Trophoblast cell (in vitro differentiated cells and primary cell): ENCODE measurements around the gene SAMD9L.

Experiments used
- DNase-seq, 2 donors: peaks; one replicate each; pipeline ENCODE4 v3.0.0-alpha.2; 2016
- H2AFZ ChIP-seq: 2 replicates; pipeline ENCODE4 v1.6.1; 2013; ENCODE audit warnings: low read length, moderate library complexity, mild to moderate bottlenecking; ENCODE audit not compliant: insufficient read depth, poor library complexity
- H2AK5ac ChIP-seq: 2 replicates; pipeline ENCODE4 v1.6.1; 2013; ENCODE audit warnings: mild to moderate bottlenecking, low read length
- H2BK120ac ChIP-seq: 2 replicates; pipeline ENCODE4 v1.6.1; 2013; ENCODE audit warnings: low read length, mild to moderate bottlenecking, moderate library complexity; ENCODE audit not compliant: insufficient read depth, poor library complexity
- H2BK12ac ChIP-seq: 2 replicates; pipeline ENCODE4 v1.6.1; 2013; ENCODE audit warnings: mild to moderate bottlenecking, low read length, moderate library complexity
- H2BK5ac ChIP-seq: 2 replicates; pipeline ENCODE4 v1.6.1; 2013; ENCODE audit warnings: low read length, low read depth, moderate library complexity, mild to moderate bottlenecking; ENCODE audit not compliant: poor library complexity
- H3K14ac ChIP-seq: 2 replicates; pipeline ENCODE4 v1.6.1; 2013; ENCODE audit warnings: mild to moderate bottlenecking, low read length
- H3K18ac ChIP-seq: 2 replicates; pipeline ENCODE4 v1.6.1; 2013; ENCODE audit warnings: mild to moderate bottlenecking, low read length
- H3K23ac ChIP-seq: 2 replicates; pipeline ENCODE4 v1.6.1; 2013; ENCODE audit warnings: low read length
- H3K27ac ChIP-seq: 2 replicates; pipeline ENCODE4 v1.5.1; 2013; ENCODE audit warnings: low read depth, mild to moderate bottlenecking, inconsistent platforms, low read length, moderate library complexity
- H3K27me3 ChIP-seq: 2 replicates; pipeline ENCODE4 v1.6.1; 2013; ENCODE audit warnings: inconsistent platforms, mild to moderate bottlenecking, low read length, moderate library complexity; ENCODE audit not compliant: insufficient read depth
- H3K36me3 ChIP-seq, 2 experiments: 1 replicate in 1 of 2; 2 replicates in 1 of 2; pipeline ENCODE4 v1.6.1; 2013; ENCODE audit warnings: low read length in 2 of 2, mild to moderate bottlenecking in 2 of 2, moderate library complexity in 1 of 2; ENCODE audit not compliant: insufficient read depth in 2 of 2, control insufficient read depth in 1 of 2
- H3K4ac ChIP-seq: 2 replicates; pipeline ENCODE4 v1.6.1; 2013; ENCODE audit warnings: low read depth, mild to moderate bottlenecking, low read length, moderate library complexity
- H3K4me1 ChIP-seq, 2 experiments: 1 replicate in 1 of 2; 2 replicates in 1 of 2; pipeline ENCODE4 v1.6.1; 2013; ENCODE audit warnings: low read length in 2 of 2, mild to moderate bottlenecking in 2 of 2, moderate library complexity in 1 of 2; ENCODE audit not compliant: insufficient read depth in 2 of 2, control insufficient read depth in 1 of 2
- H3K4me2 ChIP-seq: 2 replicates; pipeline ENCODE4 v1.6.1; 2013; ENCODE audit warnings: inconsistent platforms, mild to moderate bottlenecking, low read length, moderate library complexity
- H3K4me3 ChIP-seq: 2 replicates; pipeline ENCODE4 v1.5.1; 2013; ENCODE audit warnings: mild to moderate bottlenecking, low read depth, low read length, inconsistent platforms
- H3K79me1 ChIP-seq: one replicate; pipeline ENCODE4 v1.6.1; 2013; ENCODE audit warnings: low read length
- H3K79me2 ChIP-seq: 2 replicates; pipeline ENCODE4 v1.6.1; 2013; ENCODE audit warnings: low read length, mild to moderate bottlenecking; ENCODE audit not compliant: control insufficient read depth, insufficient read depth, poor library complexity
- H3K9ac ChIP-seq: 2 replicates; pipeline ENCODE4 v1.6.1; 2013; ENCODE audit warnings: mild to moderate bottlenecking, low read length
- H3K9me3 ChIP-seq: 2 replicates; pipeline ENCODE4 v1.6.1; 2013; ENCODE audit warnings: low read depth, mild to moderate bottlenecking, control low read depth, inconsistent platforms, low read length; ENCODE audit not compliant: insufficient read depth
- H4K12ac ChIP-seq: 2 replicates; pipeline ENCODE4 v1.6.1; 2013; ENCODE audit warnings: low read depth, mild to moderate bottlenecking, low read length, moderate library complexity
- H4K8ac ChIP-seq: 2 replicates; pipeline ENCODE4 v1.6.1; 2013; ENCODE audit warnings: low read depth, mild to moderate bottlenecking, low read length, moderate library complexity
- H4K91ac ChIP-seq: one replicate; pipeline ENCODE4 v1.6.1; 2013; ENCODE audit warnings: low read depth, mild to moderate bottlenecking, low read length, moderate library complexity
- WGBS: extraction: QIAGEN DNeasy Blood & Tissue Kit; methylation state at CpG from one replicate; pipeline ENCODE4 v1.1.7; 2013; ENCODE audit warnings: missing lambda C conversion rate; ENCODE audit not compliant: insufficient read length, insufficient coverage; ENCODE audit errors: extremely low coverage; 5-methylcytosine and 5-hydroxymethylcytosine counted together

SAMD9L gene

DNA sequence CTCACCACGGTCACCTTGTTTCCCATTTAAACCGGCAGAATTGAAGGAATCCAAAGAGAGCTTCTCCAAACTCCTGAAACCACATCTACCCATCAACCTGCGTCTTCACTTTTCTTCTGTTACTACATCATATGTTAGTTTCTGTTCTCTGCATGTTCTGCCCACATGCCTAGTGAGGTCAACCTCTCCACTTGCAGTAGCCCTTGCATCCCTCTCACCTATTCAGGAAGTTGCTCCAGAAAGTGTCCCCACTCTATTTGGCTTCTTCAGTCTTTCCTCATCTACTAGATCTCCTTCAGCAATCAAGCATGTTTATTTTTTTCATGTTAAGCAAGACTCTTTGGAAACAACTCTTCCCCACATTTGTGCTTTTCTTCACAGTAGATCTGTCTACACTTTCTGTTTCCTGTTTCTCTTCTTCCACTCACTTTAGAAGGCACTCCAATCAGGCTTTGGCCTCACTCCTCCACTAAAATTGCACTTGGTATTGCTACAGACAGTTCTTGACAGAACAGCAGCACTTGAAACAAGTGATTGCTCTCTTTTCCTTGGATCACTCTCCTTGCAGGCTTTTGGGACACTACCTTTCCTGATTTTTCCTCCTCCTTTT is 7.5 kb downstream of the SAMD9L start:
- Histone ChIP-seq H2BK120ac (no peak overlapping the region), H3K18ac (no peak overlapping the region), H3K4me1 (no peaks in the 10 kb centered on the region), H4K8ac (no peak overlapping the region), H3K79me1 (no peaks in the 10 kb centered on the region), H3K4me3 (no peak overlapping the region), H3K27ac (no peak overlapping the region), H4K91ac (no peak overlapping the region), H3K27me3 (no peaks in the 10 kb centered on the region), H3K23ac (no peak overlapping the region), H3K79me2 (no peaks in the 10 kb centered on the region), H2AK5ac (no peak overlapping the region), H3K4ac (no peak overlapping the region), H2AFZ (no peak overlapping the region), H2BK5ac (no peak overlapping the region), H3K14ac (no peak overlapping the region), H4K12ac (no peak overlapping the region), H3K4me2 (no peak overlapping the region), H3K36me3 (no peaks in the 10 kb centered on the region), H3K9ac (no peak overlapping the region), H3K9me3 (no peaks in the 10 kb centered on the region), H2BK12ac (no peak overlapping the region)
- no peak for DNase-seq
- WGBS = 100% methylated on average over 1 of the region's 3 CpGs

GRCh38 chr7:93138576-93138975 is 9.6 kb downstream of the SAMD9L start:
- no peak overlapping the region for H3K18ac ChIP-seq
- no peak for DNase-seq
- no peak overlapping the region for H3K27ac ChIP-seq
- no peak overlapping the region for H3K23ac ChIP-seq
- no peak overlapping the region for H2AFZ ChIP-seq
- no peak overlapping the region for H2BK120ac ChIP-seq
- H3K9ac ChIP-seq = no peak overlapping the region
- no peaks in the 10 kb centered on the region for H3K79me1 ChIP-seq
- H3K4me1 ChIP-seq = no peaks in the 10 kb centered on the region
- H4K8ac ChIP-seq = no peak overlapping the region
- H3K27me3 ChIP-seq = no peaks in the 10 kb centered on the region
- no peak overlapping the region for H4K12ac ChIP-seq
- H3K9me3 ChIP-seq = no peaks in the 10 kb centered on the region
- H3K4ac ChIP-seq = no peak overlapping the region
- H3K14ac ChIP-seq = no peak overlapping the region
- H3K4me3 ChIP-seq = no peak overlapping the region
- H4K91ac ChIP-seq = no peak overlapping the region
- no peaks in the 10 kb centered on the region for H3K79me2 ChIP-seq
- H2BK12ac ChIP-seq = no peak overlapping the region
- WGBS = no CpG with 5 or more reads among the region's 4 CpGs
- H3K4me2 ChIP-seq = no peak overlapping the region
- H3K36me3 ChIP-seq = no peaks in the 10 kb centered on the region
- no peak overlapping the region for H2AK5ac ChIP-seq
- no peak overlapping the region for H2BK5ac ChIP-seq

DNA sequence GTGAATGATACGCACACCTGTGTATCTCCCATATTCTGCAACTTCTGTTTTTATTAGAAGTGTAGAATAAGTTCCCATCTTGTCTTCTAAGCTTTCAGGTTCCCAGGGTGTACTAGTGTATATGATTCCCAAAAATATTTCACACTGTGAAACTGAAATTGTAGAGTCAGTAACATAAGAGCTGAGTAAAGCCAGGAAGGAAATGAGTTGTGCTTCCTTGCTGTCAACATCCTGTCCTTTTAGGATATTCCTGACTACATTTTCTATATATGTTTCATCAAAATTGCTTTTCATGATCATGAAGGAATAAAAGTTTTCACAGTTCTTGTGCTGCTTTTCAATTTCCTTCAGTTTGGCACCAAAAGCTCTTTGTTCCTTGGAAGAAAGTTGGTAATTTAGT is 15.2 kb downstream of the SAMD9L start:
- Histone ChIP-seq H3K79me1 (no peaks in the 10 kb centered on the region), H3K18ac (no peak overlapping the region), H4K8ac (no peak overlapping the region), H3K14ac (no peak overlapping the region), H3K4me1 (no peaks in the 10 kb centered on the region), H3K4me2 (no peak overlapping the region), H3K9me3 (no peaks in the 10 kb centered on the region), H2BK5ac (no peak overlapping the region), H2BK120ac (no peak overlapping the region), H2AFZ (no peak overlapping the region), H4K91ac (no peak overlapping the region), H3K79me2 (no peaks in the 10 kb centered on the region), H3K23ac (no peak overlapping the region), H3K27ac (no peak overlapping the region), H3K36me3 (no peaks in the 10 kb centered on the region), H3K27me3 (no peaks in the 10 kb centered on the region), H3K4me3 (no peak overlapping the region), H2AK5ac (no peak overlapping the region), H3K9ac (no peak overlapping the region), H2BK12ac (no peak overlapping the region), H3K4ac (no peak overlapping the region), H4K12ac (no peak overlapping the region)
- DNase-seq = no peak
- no CpG with 5 or more reads among the region's 1 CpG for WGBS

DNA sequence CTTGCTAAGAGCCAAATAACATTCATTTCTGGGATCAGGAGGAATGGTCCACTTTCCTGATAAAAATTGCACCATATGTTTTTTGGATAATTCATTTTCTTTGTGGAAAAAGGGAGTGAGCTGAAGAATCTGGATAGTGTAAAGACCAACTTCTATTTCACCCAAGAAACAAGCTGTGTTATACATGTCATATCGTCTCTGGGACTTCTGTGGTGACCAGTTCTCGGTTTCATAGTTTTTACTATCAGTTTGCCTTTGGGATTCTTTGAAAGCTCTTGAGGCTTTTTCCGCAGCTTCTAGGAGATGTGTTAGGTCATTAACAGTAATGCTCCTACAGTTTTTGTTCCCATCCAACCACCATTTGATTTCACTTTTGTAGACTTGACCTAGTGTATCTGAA is 16.0 kb downstream of the SAMD9L start:
- H3K27ac ChIP-seq = no peak overlapping the region
- H3K79me1 ChIP-seq = no peaks in the 10 kb centered on the region
- H2BK5ac ChIP-seq = no peak overlapping the region
- H3K14ac ChIP-seq = no peak overlapping the region
- no peak overlapping the region for H2AK5ac ChIP-seq
- H3K4ac ChIP-seq = no peak overlapping the region
- H3K18ac ChIP-seq = no peak overlapping the region
- WGBS = no CpG with 5 or more reads among the region's 3 CpGs
- no peak overlapping the region for H3K23ac ChIP-seq
- H2BK120ac ChIP-seq = no peak overlapping the region
- H4K91ac ChIP-seq = no peak overlapping the region
- no peak overlapping the region for H2AFZ ChIP-seq
- no peaks in the 10 kb centered on the region for H3K9me3 ChIP-seq
- H4K12ac ChIP-seq = no peak overlapping the region
- H3K36me3 ChIP-seq = no peaks in the 10 kb centered on the region
- no peak overlapping the region for H3K4me2 ChIP-seq
- no peak overlapping the region for H3K4me3 ChIP-seq
- H3K27me3 ChIP-seq = no peaks in the 10 kb centered on the region
- H4K8ac ChIP-seq = no peak overlapping the region
- H2BK12ac ChIP-seq = no peak overlapping the region
- no peaks in the 10 kb centered on the region for H3K4me1 ChIP-seq
- H3K9ac ChIP-seq = no peak overlapping the region
- DNase-seq = no peak
- H3K79me2 ChIP-seq = no peaks in the 10 kb centered on the region
